GM12878 (cell line): ENCODE measurements around the gene CHMP6. TPM values are rescaled to one million over a fixed set of nuclear protein-coding genes. Genes with fewer than 3 reads are reported as not detected.

Experiments used
- ATAC-seq: fragments of 200-7000 bp; cut with Tn5 transposase; 3 replicates; pipeline ENCODE4 v1.9.1; 2020; ENCODE audit warnings: mild to moderate bottlenecking, moderate library complexity
- BruUV-seq: library from RNA; stranded (reverse); fragments of 400-500 nt; replicated peaks from 2 replicates; lab custom pipeline; 2021; lab: Mats Ljungman, UMichigan
- CTCF ChIA-PET: fragments of 300-600 bp; sonication (Branson Sonifier 250); formaldehyde crosslinking; extraction: SDS; loops from one replicate; lab custom pipeline; 2021; ENCODE audit warnings: inconsistent platforms; lab: Yijun Ruan, JAX
- POLR2A ChIA-PET: fragments of 350-600 bp; formaldehyde crosslinking; extraction: SDS; loops from one replicate; lab custom pipeline; 2021; ENCODE audit warnings: inconsistent platforms; lab: Charles Lee
- RAD21 ChIA-PET: fragments of 300-600 bp; sonication (Branson Sonifier 250); formaldehyde crosslinking; loops from one replicate; lab custom pipeline; 2023; ENCODE audit warnings: antibody characterized with exemption; ENCODE audit not compliant: unreplicated experiment; lab: Charles Lee
- SMC1A ChIA-PET: fragments of 300-600 bp; sonication (Branson Sonifier 250); formaldehyde crosslinking; loops from one replicate; lab custom pipeline; 2023; ENCODE audit not compliant: unreplicated experiment, uncharacterized antibody; lab: Charles Lee
- DNase-seq: peaks from one replicate; pipeline ENCODE4 v3.0.0-alpha.2; 2011; ENCODE audit warnings: low read depth, low spot score
- FAIRE-seq: peaks from 3 replicates; lab custom pipeline; 2011; peaks lifted over from hg19 to GRCh38; lab: Jason Lieb, UNC
- H2AFZ ChIP-seq: 2 replicates; pipeline ENCODE4 v1.6.0; 2011; ENCODE audit warnings: low read depth, low read length, control low read depth; ENCODE audit not compliant: control insufficient read depth
- H3K27ac ChIP-seq: 2 replicates; pipeline ENCODE4 v1.5.1; 2011; ENCODE audit warnings: control low read depth; ENCODE audit not compliant: control insufficient read depth, insufficient read depth
- H3K27me3 ChIP-seq, 2 experiments: replicated peaks in 1 of 2; 2 replicates each; pipeline versions ENCODE4 v1.6.0 to v1.6.1; 2011; ENCODE audit warnings: low read length in 1 of 2; ENCODE audit not compliant: control insufficient read depth in 2 of 2, insufficient read depth in 2 of 2
- H3K36me3 ChIP-seq, 2 experiments: 2 replicates each; pipeline ENCODE4 v1.5.1; 2011; ENCODE audit warnings: low read length in 1 of 2; ENCODE audit not compliant: control insufficient read depth in 2 of 2, insufficient read depth in 2 of 2
- H3K4me1 ChIP-seq: 2 replicates; pipeline ENCODE4 v1.6.1; 2011; ENCODE audit warnings: mild to moderate bottlenecking, low read length, moderate library complexity, mixed read lengths; ENCODE audit not compliant: control insufficient read depth, insufficient read depth
- H3K4me2 ChIP-seq: 2 replicates; pipeline ENCODE4 v1.6.0; 2011; ENCODE audit warnings: control low read depth; ENCODE audit not compliant: control insufficient read depth, insufficient read depth
- H3K4me3 ChIP-seq: fragments of 200-600 bp; sonication (generic); 2 replicates; pipeline ENCODE4 v1.5.1; 2016
- H3K79me2 ChIP-seq: 2 replicates; pipeline ENCODE4 v1.6.0; 2011; ENCODE audit warnings: low read length; ENCODE audit not compliant: control insufficient read depth, insufficient read depth
- H3K9ac ChIP-seq: 2 replicates; pipeline ENCODE4 v1.8.0; 2011; ENCODE audit warnings: low read length, control low read depth, mixed read lengths; ENCODE audit not compliant: control insufficient read depth, insufficient read depth
- H3K9me3 ChIP-seq: replicated peaks from 3 replicates; pipeline ENCODE4 v1.5.1; 2011; ENCODE audit warnings: mild to moderate bottlenecking, low read length; ENCODE audit not compliant: control insufficient read depth, insufficient read depth
- H4K20me1 ChIP-seq: 2 replicates; pipeline ENCODE4 v1.6.0; 2011; ENCODE audit not compliant: control insufficient read depth, insufficient read depth
- FOXK2 ChIP-seq: fragments of 450-650 bp; IDR thresholded peaks from 2 replicates; pipeline ENCODE4 v1.6.1; 2017; ENCODE audit warnings: mild to moderate bottlenecking, moderate library complexity
- MYB ChIP-seq: fragments of 150-350 bp; IDR thresholded peaks from 2 replicates; pipeline ENCODE4 v1.6.1; 2014; ENCODE audit warnings: mild to moderate bottlenecking, low read depth, low read length, borderline replicate concordance
- NR2F1 ChIP-seq: fragments of 450-650 bp; conservative IDR thresholded peaks from 2 replicates; pipeline ENCODE4 v1.6.1; 2017; ENCODE audit warnings: mild to moderate bottlenecking
- SIN3A ChIP-seq: IDR thresholded peaks from 2 replicates; pipeline ENCODE4 v1.6.1; 2012; ENCODE audit warnings: low read depth, low read length, improper control_type of control experiment
- STAT3 ChIP-seq: IDR thresholded peaks from 2 replicates; pipeline ENCODE4 v1.6.1; 2011; ENCODE audit warnings: low read depth, low read length, improper control_type of control experiment
- YY1 ChIP-seq: IDR thresholded peaks from 2 replicates; pipeline ENCODE4 v1.6.1; 2011; ENCODE audit warnings: low read depth, mild to moderate bottlenecking, low read length
- ZNF217 ChIP-seq: fragments of 450-650 bp; IDR thresholded peaks from 2 replicates; pipeline ENCODE4 v1.6.1; 2017; ENCODE audit warnings: antibody characterized with exemption, mild to moderate bottlenecking
- WGBS: methylation state at CpG from one replicate; pipeline ENCODE4 v1.1.6; 2016; ENCODE audit warnings: low lambda C conversion rate; ENCODE audit not compliant: insufficient replicate concordance, insufficient coverage; ENCODE audit errors: missing lambda C conversion rate; 5-methylcytosine and 5-hydroxymethylcytosine counted together
- in situ Hi-C: fragments of 300-500 bp; cut with MboI; formaldehyde crosslinking; loops from 9 replicates; pipeline ENCODE4 v1.14.3; 2018; ENCODE audit warnings: mixed read lengths
- intact Hi-C: fragments of 100-400 bp; cut with micrococcal nuclease; formaldehyde crosslinking; loops from one replicate; pipeline ENCODE4 v1.14.2; 2022; ENCODE audit not compliant: unreplicated experiment
- polyA plus RNA-seq, 11 experiments: library from polyadenylated mRNA; depleted of rRNA in 4 of 11; unstranded in 6 of 11; stranded (reverse) in 5 of 11; fragments of >200 nt; fragmentation: Nextera tagmentation in 4 of 11; fragmentation: Illumina TruSeq in 1 of 11; extraction: Ambion mirVana in 4 of 11; extraction: Trizol in 1 of 11; gene quantifications; 1 replicate in 1 of 11; 2 replicates in 10 of 11; pipeline versions ENCODE4 v1.2.1 to v1.2.3, GENCODE V29; 2011 to 2016; ENCODE audit warnings: inconsistent platforms in 2 of 11, missing spikeins in 2 of 11, low read depth in 1 of 11
- total RNA-seq, 4 experiments: library from RNA; depleted of rRNA in 3 of 4; stranded (reverse); fragments of >200 nt in 3 of 4; fragmentation: Illumina TruSeq in 1 of 4; extraction: Trizol in 1 of 4; gene quantifications; 2 replicates each; pipeline versions ENCODE4 v1.2.1 to v1.2.3, GENCODE V29; 2013 to 2021
- TF ChIP-seq, protein P1 (sequence below): fragments of 450-650 bp; formaldehyde crosslinking; IDR thresholded peaks from 2 replicates; pipeline ENCODE4 v1.4.0; 2022; ENCODE audit warnings: mild to moderate bottlenecking, moderate library complexity
- TF ChIP-seq, protein P2 (sequence below): fragments of 450-650 bp; IDR thresholded peaks from 2 replicates; pipeline ENCODE4 v1.6.1; 2018; ENCODE audit warnings: mild to moderate bottlenecking, low read depth, moderate library complexity; ENCODE audit not compliant: partially characterized antibody
- TF ChIP-seq, protein P3 (sequence below): fragments of 150-350 bp; IDR thresholded peaks from 2 replicates; pipeline ENCODE4 v1.6.1; 2014; ENCODE audit warnings: mild to moderate bottlenecking, low read depth, low read length
- TF ChIP-seq, protein P4 (sequence below): fragments of 450-650 bp; IDR thresholded peaks from 2 replicates; pipeline ENCODE4 v1.6.1; 2017; ENCODE audit warnings: antibody characterized with exemption, mild to moderate bottlenecking, moderate library complexity

CHMP6 gene
- total and polyA plus RNA-seq, 10 of the 15 experiments (the other 5 are each of a cell fraction or from before 2014, with no cell fraction given), result 0.21 to 37.9 (median 14.7) TPM

DNA sequence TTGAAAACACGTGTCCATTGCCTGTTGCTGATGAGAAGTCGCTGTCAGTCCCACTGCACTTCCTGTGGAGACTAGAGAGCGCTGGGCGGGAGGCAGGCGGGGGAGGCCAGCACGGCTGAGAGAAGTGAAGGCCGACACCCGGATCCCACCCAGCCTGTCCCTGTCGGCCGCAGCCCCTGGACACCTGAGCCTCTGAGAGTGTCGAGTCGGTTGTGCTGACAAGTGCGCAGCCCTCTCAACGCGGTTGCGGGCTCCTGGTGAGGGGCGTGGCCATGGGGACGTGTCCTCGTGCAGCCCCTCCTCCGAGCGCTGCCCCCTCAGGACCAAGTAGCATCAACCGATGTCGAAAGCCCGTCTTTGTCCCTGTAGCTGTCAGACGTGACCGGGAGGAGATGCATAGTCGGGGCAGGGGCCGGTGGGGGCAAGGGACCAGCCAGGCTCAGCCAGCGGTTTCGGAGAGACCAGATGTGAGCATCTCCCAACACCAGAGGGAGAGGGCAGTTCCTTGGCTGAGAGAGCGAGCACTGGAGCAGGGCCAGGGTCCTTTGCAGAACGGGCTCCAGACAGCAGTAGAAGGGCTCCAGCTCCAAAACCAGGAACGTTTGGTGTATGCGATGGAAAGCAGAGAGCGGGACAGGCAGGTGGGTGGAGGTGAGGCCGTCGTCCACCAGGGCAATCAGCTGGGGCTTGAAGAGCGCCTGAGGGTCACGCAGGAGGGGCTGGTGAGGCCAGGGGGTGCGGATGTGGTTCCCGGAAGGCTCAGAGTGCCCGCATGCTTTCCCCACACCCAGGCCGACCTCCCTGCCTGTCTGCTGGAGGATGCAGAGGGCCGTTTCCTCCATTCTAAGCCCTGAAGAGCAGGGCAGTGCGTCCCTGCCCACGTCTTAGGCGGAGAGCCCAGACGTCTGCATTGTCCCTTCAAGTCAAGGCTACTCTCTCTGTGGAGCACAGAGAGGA is 43.3 kb upstream of the CHMP6 start:
- H2AFZ ChIP-seq, result no peak overlapping the region
- H3K9me3 ChIP-seq, result no peaks in the 10 kb centered on the region
- ChIA-PET RAD21 (interaction anchor here (1.0 kb wide), 1 partner anchor 211 kb away, joined by 4 read pairs; no protein-coding TSS in a partner anchor), CTCF (interaction anchor here (0.7 kb wide), 1 partner anchor 56 kb away, joined by 3 read pairs; no protein-coding TSS in a partner anchor), POLR2A (no interaction called here), SMC1A (no interaction called here)
- in situ Hi-C loops, result no loop called here
- H4K20me1 ChIP-seq, result no peaks in the 10 kb centered on the region
- 90% methylated on average over 48 of the region's 48 CpGs for WGBS
- peaks cover 0 to 3% of the 10 kb centered on the region in 2 experiments; a peak in 2 of 4 replicates for H3K36me3 ChIP-seq
- DNase-seq (no peak), FAIRE-seq (no peak), ATAC-seq (no peak)
- no peak overlapping the region for H3K4me3 ChIP-seq
- no peak overlapping the region for H3K4me2 ChIP-seq
- no peaks in the 10 kb centered on the region for H3K79me2 ChIP-seq
- BruUV-seq, result no TSS peak
- intact Hi-C loops, result no loop called here
- no peaks in the 10 kb centered on the region for H3K4me1 ChIP-seq
- no peak overlapping the region for H3K27ac ChIP-seq
- H3K27me3 ChIP-seq, result no peaks in the 10 kb centered on the region
- H3K9ac ChIP-seq, result no peak overlapping the region
- no peak for TF ChIP-seq SIN3A
- TF ChIP-seq ZNF217, result no peak
- TF ChIP-seq, protein P1, sequence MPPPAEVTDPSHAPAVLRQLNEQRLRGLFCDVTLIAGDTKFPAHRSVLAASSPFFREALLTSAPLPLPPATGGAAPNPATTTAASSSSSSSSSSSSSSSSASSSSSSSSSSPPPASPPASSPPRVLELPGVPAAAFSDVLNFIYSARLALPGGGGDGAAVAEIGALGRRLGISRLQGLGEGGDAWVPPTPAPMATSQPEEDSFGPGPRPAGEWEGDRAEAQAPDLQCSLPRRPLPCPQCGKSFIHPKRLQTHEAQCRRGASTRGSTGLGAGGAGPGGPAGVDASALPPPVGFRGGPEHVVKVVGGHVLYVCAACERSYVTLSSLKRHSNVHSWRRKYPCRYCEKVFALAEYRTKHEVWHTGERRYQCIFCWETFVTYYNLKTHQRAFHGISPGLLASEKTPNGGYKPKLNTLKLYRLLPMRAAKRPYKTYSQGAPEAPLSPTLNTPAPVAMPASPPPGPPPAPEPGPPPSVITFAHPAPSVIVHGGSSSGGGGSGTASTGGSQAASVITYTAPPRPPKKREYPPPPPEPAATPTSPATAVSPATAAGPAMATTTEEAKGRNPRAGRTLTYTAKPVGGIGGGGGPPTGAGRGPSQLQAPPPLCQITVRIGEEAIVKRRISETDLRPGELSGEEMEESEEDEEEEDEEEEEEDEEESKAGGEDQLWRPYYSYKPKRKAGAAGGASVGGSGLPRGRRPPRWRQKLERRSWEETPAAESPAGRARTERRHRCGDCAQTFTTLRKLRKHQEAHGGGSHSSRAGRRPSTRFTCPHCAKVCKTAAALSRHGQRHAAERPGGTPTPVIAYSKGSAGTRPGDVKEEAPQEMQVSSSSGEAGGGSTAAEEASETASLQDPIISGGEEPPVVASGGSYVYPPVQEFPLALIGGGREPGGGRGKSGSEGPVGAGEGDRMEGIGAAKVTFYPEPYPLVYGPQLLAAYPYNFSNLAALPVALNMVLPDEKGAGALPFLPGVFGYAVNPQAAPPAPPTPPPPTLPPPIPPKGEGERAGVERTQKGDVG, result no peak
- TF ChIP-seq, protein P2, sequence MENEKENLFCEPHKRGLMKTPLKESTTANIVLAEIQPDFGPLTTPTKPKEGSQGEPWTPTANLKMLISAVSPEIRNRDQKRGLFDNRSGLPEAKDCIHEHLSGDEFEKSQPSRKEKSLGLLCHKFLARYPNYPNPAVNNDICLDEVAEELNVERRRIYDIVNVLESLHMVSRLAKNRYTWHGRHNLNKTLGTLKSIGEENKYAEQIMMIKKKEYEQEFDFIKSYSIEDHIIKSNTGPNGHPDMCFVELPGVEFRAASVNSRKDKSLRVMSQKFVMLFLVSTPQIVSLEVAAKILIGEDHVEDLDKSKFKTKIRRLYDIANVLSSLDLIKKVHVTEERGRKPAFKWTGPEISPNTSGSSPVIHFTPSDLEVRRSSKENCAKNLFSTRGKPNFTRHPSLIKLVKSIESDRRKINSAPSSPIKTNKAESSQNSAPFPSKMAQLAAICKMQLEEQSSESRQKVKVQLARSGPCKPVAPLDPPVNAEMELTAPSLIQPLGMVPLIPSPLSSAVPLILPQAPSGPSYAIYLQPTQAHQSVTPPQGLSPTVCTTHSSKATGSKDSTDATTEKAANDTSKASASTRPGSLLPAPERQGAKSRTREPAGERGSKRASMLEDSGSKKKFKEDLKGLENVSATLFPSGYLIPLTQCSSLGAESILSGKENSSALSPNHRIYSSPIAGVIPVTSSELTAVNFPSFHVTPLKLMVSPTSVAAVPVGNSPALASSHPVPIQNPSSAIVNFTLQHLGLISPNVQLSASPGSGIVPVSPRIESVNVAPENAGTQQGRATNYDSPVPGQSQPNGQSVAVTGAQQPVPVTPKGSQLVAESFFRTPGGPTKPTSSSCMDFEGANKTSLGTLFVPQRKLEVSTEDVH, result no peak
- no peak for TF ChIP-seq YY1
- TF ChIP-seq, protein P3, sequence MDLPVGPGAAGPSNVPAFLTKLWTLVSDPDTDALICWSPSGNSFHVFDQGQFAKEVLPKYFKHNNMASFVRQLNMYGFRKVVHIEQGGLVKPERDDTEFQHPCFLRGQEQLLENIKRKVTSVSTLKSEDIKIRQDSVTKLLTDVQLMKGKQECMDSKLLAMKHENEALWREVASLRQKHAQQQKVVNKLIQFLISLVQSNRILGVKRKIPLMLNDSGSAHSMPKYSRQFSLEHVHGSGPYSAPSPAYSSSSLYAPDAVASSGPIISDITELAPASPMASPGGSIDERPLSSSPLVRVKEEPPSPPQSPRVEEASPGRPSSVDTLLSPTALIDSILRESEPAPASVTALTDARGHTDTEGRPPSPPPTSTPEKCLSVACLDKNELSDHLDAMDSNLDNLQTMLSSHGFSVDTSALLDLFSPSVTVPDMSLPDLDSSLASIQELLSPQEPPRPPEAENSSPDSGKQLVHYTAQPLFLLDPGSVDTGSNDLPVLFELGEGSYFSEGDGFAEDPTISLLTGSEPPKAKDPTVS, result no peak
- TF ChIP-seq, protein P4, sequence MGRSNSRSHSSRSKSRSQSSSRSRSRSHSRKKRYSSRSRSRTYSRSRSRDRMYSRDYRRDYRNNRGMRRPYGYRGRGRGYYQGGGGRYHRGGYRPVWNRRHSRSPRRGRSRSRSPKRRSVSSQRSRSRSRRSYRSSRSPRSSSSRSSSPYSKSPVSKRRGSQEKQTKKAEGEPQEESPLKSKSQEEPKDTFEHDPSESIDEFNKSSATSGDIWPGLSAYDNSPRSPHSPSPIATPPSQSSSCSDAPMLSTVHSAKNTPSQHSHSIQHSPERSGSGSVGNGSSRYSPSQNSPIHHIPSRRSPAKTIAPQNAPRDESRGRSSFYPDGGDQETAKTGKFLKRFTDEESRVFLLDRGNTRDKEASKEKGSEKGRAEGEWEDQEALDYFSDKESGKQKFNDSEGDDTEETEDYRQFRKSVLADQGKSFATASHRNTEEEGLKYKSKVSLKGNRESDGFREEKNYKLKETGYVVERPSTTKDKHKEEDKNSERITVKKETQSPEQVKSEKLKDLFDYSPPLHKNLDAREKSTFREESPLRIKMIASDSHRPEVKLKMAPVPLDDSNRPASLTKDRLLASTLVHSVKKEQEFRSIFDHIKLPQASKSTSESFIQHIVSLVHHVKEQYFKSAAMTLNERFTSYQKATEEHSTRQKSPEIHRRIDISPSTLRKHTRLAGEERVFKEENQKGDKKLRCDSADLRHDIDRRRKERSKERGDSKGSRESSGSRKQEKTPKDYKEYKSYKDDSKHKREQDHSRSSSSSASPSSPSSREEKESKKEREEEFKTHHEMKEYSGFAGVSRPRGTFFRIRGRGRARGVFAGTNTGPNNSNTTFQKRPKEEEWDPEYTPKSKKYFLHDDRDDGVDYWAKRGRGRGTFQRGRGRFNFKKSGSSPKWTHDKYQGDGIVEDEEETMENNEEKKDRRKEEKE, result no peak
- no peak for TF ChIP-seq FOXK2
- no peak for TF ChIP-seq STAT3
- no peak for TF ChIP-seq MYB
- TF ChIP-seq NR2F1, result no peak
